ENCODE data around the gene EML6.

EML6 gene

GRCh38 chr2:54975175-54975574 is 251.7 kb downstream of the EML6 start:
- no peak for TF ChIP-seq CTCF (conservative IDR thresholded peaks at IDR 0.05; ENCODE audit: low read depth)
- ChIA-PET POLR2A (ENCODE audit: low non-redundant PET) (no interaction called here), CTCF (interaction anchor here (0.6 to 0.8 kb wide), 2 partner anchors 73 to 80 kb away, joined by 3 to 4 read pairs; no protein-coding TSS in a partner anchor)
- no peak overlapping the region for H3K27ac ChIP-seq
- no peak for DNase-seq (ENCODE audit: low spot score)

GRCh38 chr2:54975598-54976492 is 252.4 kb downstream of the EML6 start:
- ChIA-PET CTCF (interaction anchor here (0.5 to 0.6 kb wide), 2 partner anchors 80 to 1839 kb away, joined by 4 read pairs; no protein-coding TSS in a partner anchor), POLR2A (ENCODE audit: low non-redundant PET) (no interaction called here)
- no peak for TF ChIP-seq CTCF (conservative IDR thresholded peaks at IDR 0.05; ENCODE audit: low read depth)
- DNase-seq (ENCODE audit: low spot score), result no peak
- H3K27ac ChIP-seq, result no peak overlapping the region

GRCh38 chr2:54977149-54977548 is 253.7 kb downstream of the EML6 start:
- no peak for TF ChIP-seq CTCF (conservative IDR thresholded peaks at IDR 0.05; ENCODE audit: low read depth)
- no peak overlapping the region for H3K27ac ChIP-seq
- CTCF ChIA-PET, result interaction anchor here (0.7 kb wide), 1 partner anchor 12 kb away, joined by 4 read pairs; no protein-coding TSS in a partner anchor
- POLR2A ChIA-PET (ENCODE audit: low non-redundant PET), result no interaction called here
- no peak for DNase-seq (ENCODE audit: low spot score)

GRCh38 chr2:54979321-54980044 is 256.0 kb downstream of the EML6 start:
- TF ChIP-seq CTCF (conservative IDR thresholded peaks at IDR 0.05; ENCODE audit: low read depth), result no peak
- no peak overlapping the region for H3K27ac ChIP-seq
- no peak for DNase-seq (ENCODE audit: low spot score)
- ChIA-PET CTCF (no interaction called here), POLR2A (ENCODE audit: low non-redundant PET) (interaction anchor here (0.7 kb wide), 1 partner anchor 69 kb away, joined by 3 read pairs; no protein-coding TSS in a partner anchor)

GRCh38 chr2:54981385-54981784 is 257.9 kb downstream of the EML6 start:
- POLR2A ChIA-PET (ENCODE audit: low non-redundant PET), result no interaction called here
- no peak for TF ChIP-seq CTCF (conservative IDR thresholded peaks at IDR 0.05; ENCODE audit: low read depth)
- H3K27ac ChIP-seq, result no peak overlapping the region
- no peak for DNase-seq (ENCODE audit: low spot score)
- CTCF ChIA-PET, result interaction anchor here (1.0 kb wide), 1 partner anchor 82 kb away, joined by 5 read pairs; no protein-coding TSS in a partner anchor

GRCh38 chr2:54983345-54984220 is 260.1 kb downstream of the EML6 start:
- H3K27ac ChIP-seq, result no peak overlapping the region
- peak; percentile 75 for DNase-seq (ENCODE audit: low spot score)
- ChIA-PET POLR2A (ENCODE audit: low non-redundant PET) (no interaction called here), CTCF (no interaction called here)
- no peak for TF ChIP-seq CTCF (conservative IDR thresholded peaks at IDR 0.05; ENCODE audit: low read depth)

Data from RWPE1 (cell line).